ENCODE data around the gene BCL11B. TPM values are rescaled to one million over a fixed set of nuclear protein-coding genes. Genes with fewer than 3 reads are reported as not detected.
A peak's percentile ranks its signal among the peaks of the same experiment; 100 is the strongest.

Gene BCL11B
- total RNA-seq, 4 donors from 2014 or later: 0.21 to 0.78 (median 0.26) TPM

DNA sequence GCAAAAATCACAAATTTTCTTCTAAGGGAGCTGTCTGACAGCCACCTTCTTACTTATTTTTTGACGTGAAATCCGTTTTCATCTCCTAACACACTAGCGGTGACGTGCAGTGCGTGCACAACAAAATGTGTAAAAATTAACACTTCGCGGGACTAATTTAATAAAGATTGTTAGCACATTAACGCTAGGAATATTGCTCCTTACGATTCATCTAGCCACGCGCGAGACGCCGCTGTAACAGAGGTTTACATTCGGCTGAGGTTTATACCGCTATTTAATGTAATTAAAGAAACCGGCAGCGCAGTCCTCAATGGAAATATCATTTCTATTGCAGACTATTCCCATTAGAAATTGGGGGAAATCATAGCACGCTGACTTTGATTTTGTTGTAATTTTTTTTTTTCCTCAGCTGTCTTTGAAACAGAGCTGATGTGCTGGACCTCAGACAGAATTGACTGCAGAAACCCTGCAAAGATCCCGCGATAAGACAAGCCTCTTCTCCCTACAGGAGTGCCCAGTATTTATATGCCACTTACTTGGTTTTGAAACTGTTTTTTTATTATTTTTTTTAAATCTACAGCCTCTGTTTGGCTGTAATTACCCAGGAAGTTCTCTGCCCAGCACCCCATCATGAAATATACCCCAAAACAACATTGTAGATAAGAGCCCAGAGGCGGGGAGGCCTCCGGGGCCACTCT is 31.2 kb downstream of the BCL11B start:
- TF ChIP-seq, protein P1, sequence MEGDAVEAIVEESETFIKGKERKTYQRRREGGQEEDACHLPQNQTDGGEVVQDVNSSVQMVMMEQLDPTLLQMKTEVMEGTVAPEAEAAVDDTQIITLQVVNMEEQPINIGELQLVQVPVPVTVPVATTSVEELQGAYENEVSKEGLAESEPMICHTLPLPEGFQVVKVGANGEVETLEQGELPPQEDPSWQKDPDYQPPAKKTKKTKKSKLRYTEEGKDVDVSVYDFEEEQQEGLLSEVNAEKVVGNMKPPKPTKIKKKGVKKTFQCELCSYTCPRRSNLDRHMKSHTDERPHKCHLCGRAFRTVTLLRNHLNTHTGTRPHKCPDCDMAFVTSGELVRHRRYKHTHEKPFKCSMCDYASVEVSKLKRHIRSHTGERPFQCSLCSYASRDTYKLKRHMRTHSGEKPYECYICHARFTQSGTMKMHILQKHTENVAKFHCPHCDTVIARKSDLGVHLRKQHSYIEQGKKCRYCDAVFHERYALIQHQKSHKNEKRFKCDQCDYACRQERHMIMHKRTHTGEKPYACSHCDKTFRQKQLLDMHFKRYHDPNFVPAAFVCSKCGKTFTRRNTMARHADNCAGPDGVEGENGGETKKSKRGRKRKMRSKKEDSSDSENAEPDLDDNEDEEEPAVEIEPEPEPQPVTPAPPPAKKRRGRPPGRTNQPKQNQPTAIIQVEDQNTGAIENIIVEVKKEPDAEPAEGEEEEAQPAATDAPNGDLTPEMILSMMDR (IDR thresholded peaks at IDR 0.05): no peak
- no peak for TF ChIP-seq POLR2A (IDR thresholded peaks at IDR 0.05)
- TF ChIP-seq EP300 (IDR thresholded peaks at IDR 0.05): no peak
- no peaks in the 10 kb centered on the region for H3K36me3 ChIP-seq
- peaks cover 0 to 11% (median 0%) of the 10 kb centered on the region in 4 donors for H3K9me3 ChIP-seq
- DNase-seq (ENCODE audit: low spot score in 2 of 2): no peak
- peaks cover 0 to 3% (median 0%) of the 10 kb centered on the region in 4 donors for H3K4me1 ChIP-seq
- no peak overlapping the region for H3K4me3 ChIP-seq
- WGBS, 2 donors: 81 to 83% methylated on average over 23 of the region's 23 CpGs
- H3K27ac ChIP-seq: peak overlapping the region in 1 of 4 donors; percentile 19
- H3K27me3 ChIP-seq: peaks cover 0 to 20% of the 10 kb centered on the region in 2 donors

DNA sequence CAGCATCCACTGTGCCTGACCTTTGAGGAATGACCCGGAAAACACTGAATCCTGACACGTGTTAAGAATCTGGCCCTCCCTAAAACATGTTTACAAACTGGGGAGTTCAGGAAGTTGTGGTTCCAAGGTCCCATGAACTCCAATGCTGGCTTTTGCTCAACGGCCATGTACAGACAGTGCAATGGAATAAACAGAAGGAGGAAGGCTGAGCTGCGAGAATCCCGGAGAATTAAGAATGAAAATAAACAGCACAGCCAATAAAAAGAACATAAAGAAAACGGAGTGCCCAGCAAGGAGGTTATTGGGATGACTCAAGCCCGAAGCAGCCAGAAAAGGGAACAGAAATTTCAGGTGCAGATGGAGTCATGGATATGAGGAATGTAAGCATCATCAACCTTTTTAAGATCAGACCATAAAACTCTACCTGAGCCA is 32.3 kb downstream of the BCL11B start:
- TF ChIP-seq POLR2A (IDR thresholded peaks at IDR 0.05): no peak
- TF ChIP-seq EP300 (IDR thresholded peaks at IDR 0.05): no peak
- TF ChIP-seq, protein P1 (IDR thresholded peaks at IDR 0.05): no peak
- Histone ChIP-seq H3K27ac (no peak overlapping the region), H3K4me3 (no peak overlapping the region), H3K27me3 (peaks cover 0 to 14% of the 10 kb centered on the region in 2 donors), H3K9me3 (peaks cover 0 to 22% (median 0%) of the 10 kb centered on the region in 4 donors), H3K4me1 (no peaks in the 10 kb centered on the region), H3K36me3 (no peaks in the 10 kb centered on the region)
- no peak for DNase-seq (ENCODE audit: low spot score in 2 of 2)
- WGBS, 2 donors: 30 to 40% methylated on average over 7 of the region's 7 CpGs

DNA sequence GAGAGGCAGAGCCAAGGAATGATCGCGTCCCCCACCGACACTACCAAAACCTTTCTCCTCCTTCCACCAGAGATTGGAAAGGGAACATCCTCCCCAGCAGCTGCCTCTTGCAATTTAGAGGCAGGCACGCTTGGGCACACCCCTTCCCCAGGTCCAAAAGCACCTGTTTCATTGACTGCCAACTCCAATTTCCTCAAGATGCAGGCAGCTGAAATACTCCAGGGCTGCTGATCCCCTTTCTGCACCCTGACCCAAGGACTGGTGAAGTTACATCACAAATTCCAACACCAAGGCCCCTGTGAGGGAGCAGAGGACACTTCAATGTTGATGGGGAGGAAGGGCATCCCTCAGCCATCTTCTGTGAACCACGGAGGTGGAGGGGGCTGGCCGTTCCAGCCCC is 33.8 kb downstream of the BCL11B start:
- TF ChIP-seq, protein P1 (IDR thresholded peaks at IDR 0.05): no peak
- TF ChIP-seq POLR2A (IDR thresholded peaks at IDR 0.05): no peak
- 85 to 90% methylated on average over 6 of the region's 6 CpGs for WGBS, 2 donors
- no peaks in the 10 kb centered on the region for H3K36me3 ChIP-seq

DNA sequence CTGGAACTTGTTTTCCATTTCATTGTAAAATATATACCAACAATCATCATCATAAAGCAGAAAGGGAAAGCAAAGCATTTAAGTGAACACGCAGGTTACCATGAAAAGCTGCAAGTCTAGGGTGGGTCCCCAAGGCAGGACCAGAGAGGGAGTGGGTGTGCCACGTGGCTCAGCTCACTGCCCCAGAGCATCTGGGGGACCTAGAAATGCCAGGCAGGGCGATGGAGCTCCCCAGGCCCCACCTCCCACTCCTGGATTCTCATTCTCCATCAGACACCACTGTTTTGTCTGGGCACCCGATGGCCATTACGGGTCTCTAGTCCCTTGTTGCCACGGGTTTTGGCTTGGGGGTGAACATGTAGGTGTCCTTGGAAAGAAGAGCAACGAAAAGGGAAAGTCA is 34.7 kb downstream of the BCL11B start:
- Histone ChIP-seq H3K36me3 (no peaks in the 10 kb centered on the region), H3K27ac (no peak overlapping the region), H3K4me3 (no peak overlapping the region), H3K9me3 (peaks cover 0 to 37% (median 0%) of the 10 kb centered on the region in 4 donors), H3K4me1 (no peaks in the 10 kb centered on the region), H3K27me3 (peaks cover 0 to 14% of the 10 kb centered on the region in 2 donors)
- TF ChIP-seq, protein P1 (IDR thresholded peaks at IDR 0.05): no peak
- TF ChIP-seq POLR2A (IDR thresholded peaks at IDR 0.05): no peak
- no peak for TF ChIP-seq EP300 (IDR thresholded peaks at IDR 0.05)
- DNase-seq (ENCODE audit: low spot score in 2 of 2): no peak
- 66 to 68% methylated on average over 7 of the region's 7 CpGs for WGBS, 2 donors

More for the DNA sequence above, 33.8 kb downstream of the BCL11B start:
- Histone ChIP-seq H3K9me3 (peaks cover 0 to 34% (median 0%) of the 10 kb centered on the region in 4 donors), H3K4me1 (no peaks in the 10 kb centered on the region), H3K27ac (no peak overlapping the region), H3K27me3 (peaks cover 0 to 14% of the 10 kb centered on the region in 2 donors), H3K4me3 (no peak overlapping the region)
- no peak for DNase-seq (ENCODE audit: low spot score in 2 of 2)

GRCh38 chr14:99236386-99237138 is 35.4 kb downstream of the BCL11B start:
- H3K27me3 ChIP-seq: peaks cover 0 to 20% of the 10 kb centered on the region in 2 donors
- peaks cover 0 to 37% (median 0%) of the 10 kb centered on the region in 4 donors for H3K9me3 ChIP-seq
- H3K27ac ChIP-seq: no peak overlapping the region
- H3K4me1 ChIP-seq: peaks cover 0 to 7% (median 0%) of the 10 kb centered on the region in 4 donors
- 67 to 73% methylated on average over 9 of the region's 9 CpGs for WGBS, 2 donors
- no peak overlapping the region for H3K4me3 ChIP-seq
- TF ChIP-seq, protein P1 (IDR thresholded peaks at IDR 0.05): no peak
- TF ChIP-seq POLR2A (IDR thresholded peaks at IDR 0.05) (no peak), EP300 (IDR thresholded peaks at IDR 0.05) (no peak)
- H3K36me3 ChIP-seq: no peaks in the 10 kb centered on the region
- DNase-seq (ENCODE audit: low spot score in 2 of 2): no peak

Measured in tibial nerve (tissue), 4 donors.